ENCODE measurements around the gene APOF.
A peak's percentile ranks its signal among the peaks of the same experiment; 100 is the strongest.
"Not testable (repeated sequence)": the region's sequence is repeated elsewhere in the genome, so short reads cannot be mapped to it uniquely, and the experiment has no call there.

Gene APOF

DNA sequence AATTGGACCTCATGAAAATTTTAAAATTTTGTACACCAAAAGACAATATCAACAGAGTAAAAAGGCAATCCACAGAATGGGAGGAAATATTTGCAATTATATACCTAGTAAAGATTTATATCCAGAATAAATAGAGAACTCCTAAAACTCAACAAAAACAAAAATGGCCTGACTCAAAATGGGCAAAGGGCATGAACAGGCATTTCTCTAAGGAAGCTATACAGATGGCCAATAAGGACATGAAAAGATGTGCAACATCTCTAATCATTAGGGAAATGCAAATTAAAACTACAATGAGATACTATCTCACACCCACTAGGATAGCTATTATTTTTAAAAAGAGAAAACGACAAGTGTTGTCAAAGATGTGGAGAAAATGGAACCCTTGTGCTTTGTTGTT lies 10.9 kb upstream of the APOF start:
- DNase-seq (ENCODE audit: low read depth), result no peak

DNA sequence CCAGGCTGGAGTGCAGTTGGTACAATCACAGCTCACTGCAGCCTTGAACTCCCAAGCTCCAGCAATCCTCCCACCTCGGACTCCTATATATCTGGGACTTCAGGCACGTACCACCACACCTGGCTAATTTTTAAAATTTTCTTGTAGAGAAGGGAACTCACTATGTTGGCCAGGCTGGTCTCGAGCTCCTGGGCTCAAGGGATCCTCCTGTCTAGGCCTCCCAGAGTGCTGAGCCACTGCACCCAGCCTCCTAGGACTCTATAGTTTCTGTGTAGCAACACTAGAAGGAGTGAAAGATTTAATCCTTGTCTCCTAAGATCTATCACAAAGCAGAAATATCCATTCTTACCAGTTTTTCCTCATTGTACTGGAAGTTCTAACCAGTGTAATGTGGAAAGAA lies 4.3 kb upstream of the APOF start:
- no peak for DNase-seq (ENCODE audit: low read depth)

DNA sequence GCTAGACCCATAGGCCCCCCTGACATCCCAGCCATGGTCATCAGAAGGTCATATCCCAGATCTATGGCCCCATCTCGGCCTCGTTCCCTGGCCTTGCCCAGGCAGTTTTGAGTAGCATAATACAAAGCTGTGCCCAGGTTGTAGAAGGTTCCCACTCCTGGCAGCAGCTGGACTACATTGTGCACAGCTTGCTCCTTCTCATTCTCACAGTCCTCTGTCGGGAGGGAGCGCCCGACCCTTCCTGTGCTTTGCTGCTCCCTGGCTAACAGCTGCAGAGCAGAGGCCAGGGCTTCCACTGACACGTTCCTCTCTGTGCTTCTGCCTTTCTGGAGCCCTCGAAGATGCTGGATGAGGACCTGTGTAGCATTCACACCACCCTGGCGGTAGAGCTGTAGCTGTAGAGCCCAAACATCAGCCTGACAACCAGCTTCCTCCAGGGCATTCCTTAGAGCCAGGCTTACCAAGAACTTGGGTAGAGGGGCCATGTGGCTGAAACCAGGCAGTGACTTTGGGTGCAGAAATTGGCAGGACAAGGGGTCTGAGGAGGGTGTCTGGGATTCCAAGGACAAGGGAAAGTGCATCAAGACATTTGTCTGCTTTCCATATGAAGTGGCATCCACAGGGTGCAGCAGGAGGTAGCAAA lies 1.0 kb downstream of the APOF start:
- no peak for DNase-seq (ENCODE audit: low read depth)

DNA sequence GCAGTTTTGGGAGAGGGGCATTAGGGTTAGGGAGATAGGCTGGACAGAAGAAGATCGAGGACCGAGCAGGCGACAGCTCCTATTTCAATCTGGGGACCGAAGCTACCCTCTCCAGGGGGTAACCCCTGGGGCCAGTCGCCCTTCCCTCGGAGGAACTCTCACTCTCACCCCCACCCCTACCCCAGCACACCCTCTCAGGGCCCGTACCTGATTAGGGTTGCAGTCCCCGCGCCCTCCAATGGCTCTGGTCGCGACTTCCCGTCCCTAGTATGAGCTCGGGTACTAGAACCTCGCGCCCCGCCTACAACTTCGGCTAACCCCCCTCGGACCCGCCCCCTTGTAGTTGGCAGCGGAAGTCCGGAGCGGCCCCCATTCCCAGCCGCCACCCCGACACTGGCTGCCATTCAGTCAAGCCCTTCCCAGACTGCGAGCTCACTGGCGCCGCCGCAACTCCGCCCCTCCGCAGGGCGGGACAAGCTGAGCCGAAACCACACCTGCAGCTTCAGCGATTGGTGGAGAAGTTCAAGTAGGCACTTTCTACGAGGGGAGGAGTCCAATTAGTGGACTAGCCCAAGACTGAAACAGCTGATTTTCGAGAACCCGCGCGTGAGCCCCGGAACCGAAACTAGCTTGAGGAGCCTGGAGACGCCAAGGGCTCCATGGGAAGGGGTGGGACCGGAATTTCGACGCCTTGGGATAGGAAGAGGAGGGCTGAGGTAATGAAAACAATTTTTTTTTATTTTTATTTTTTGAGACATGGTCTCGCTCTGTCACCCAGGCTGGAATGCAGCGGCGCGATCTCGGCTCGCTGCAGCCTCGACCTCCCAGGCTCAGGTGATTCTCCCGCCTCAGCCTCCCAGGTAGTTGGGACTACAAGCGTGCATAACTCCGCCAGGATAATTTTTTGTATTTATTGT lies 2.5 kb downstream of the APOF start, which contains the start of gene STAT2:
Gene STAT2, minus strand, starts transcription at position 257 of the 917 bp plus-strand sequence. CDS start 3,536 bp downstream, outside the sequence.
- DNase-seq (ENCODE audit: low read depth), result peak; percentile 99

DNA sequence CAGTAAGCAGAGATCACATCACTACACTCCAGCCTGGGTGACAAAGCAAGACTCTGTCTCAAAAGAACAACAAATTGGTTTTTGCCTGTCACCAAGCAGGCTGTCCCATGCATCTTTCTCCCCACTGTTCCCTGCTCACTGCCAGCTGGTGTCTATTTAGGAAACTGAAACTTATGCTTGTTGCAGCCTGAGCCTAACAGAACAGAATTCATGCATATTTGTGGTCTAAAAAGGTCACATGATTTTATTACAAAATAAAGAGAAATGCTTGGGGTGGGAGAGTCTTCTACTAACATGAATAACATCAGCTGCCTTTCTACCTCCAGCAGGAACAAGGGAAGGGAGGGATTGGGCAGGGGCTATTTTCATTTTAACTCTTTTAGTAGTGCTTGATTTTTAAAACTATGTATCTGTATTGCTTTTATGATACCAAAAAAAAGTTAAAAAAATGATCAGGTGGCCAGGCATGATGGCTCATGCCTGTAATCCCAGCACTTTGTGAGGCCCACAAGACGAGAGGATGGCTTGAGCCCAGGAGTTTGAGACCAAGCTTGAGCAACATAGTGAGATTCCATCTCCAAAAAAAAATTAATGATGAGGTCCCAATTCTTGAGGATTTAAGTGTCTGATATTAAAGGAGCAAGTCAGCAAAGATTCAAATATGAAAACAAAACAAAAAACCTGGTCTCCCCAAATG lies 3.7 kb downstream of the APOF start:
- no peak for DNase-seq (ENCODE audit: low read depth)

DNA sequence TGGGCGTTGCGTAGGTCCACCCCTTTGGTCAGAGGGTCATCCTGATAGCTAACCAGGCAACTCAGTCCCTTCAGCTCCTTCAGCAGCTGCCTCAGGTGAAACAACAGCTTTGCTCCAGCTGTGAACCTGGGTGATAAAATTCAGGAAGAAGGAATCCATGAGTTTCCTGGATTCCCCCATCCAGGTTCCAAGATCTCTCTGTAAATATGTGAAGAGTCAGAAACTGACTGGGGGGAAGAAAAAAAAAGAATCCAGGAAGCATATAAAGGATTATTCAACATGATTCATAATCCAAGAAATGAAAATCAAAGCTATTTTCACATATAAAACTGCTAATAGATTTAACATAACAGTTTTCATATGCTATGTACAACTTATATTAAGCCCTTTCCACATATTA lies 11.3 kb downstream of the APOF start:
- no peak for DNase-seq (ENCODE audit: low read depth)

DNA sequence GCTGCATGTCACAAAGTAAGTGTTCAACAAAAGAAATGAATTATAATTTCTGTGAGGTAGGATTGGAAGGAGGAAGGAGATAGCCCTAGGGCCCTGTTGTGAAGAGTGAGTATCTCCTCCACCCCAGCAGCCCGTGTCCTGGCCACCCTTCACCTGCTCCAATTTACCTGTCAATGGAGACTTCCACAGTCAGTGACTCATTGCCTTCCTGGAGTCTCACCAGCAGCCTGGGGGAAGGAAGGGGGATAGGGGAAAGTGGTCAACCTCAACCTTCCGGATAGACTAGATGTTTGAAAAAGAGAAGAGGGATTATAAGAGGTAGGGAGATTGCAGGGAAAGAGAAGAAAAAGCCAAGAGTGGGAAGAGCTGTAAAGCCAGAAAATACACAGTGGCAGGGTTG lies 12.0 kb downstream of the APOF start:
- DNase-seq (ENCODE audit: low read depth), result no peak

DNA sequence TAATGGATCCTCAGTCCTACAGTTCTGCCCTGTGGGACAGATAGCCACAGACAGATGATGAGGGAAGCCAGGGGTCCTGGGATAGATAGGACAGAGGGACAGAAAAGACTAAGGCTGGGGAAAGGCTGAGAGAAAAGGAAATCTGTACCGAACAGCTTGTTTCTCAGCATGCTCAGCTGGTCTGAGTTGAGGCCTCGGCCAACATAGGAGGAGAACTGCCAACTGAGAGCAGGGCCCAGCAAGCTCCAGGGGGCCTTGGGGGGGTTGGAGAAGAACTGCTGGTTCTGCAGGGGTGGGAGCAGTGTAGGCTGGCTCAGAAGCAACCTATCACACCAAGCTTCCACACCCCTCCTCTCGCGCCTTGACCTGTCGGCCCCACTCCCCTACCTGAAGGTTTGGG lies 13.9 kb downstream of the APOF start:
- DNase-seq (ENCODE audit: low read depth), result no peak

DNA sequence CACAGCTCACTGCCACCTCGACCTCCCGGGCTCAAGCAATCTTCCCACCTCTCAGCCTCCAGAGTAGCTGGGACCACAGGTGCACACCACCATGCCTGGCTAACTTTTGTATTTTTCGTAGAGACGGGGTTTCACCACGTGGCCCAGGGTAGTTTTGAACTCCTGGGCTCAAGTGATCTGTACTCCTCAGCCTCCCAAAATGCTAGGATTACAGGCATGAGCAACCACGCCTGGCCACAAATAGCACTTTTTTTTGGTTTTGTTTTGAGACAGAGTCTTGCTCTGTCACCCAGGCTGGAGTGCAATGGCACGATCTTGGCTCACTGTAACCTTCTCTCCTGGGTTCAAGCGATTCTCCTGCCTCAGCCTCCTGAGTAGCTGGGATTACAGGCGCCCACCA lies 15.4 kb downstream of the APOF start:
- not testable (repeated sequence) for DNase-seq (ENCODE audit: low read depth)

DNA sequence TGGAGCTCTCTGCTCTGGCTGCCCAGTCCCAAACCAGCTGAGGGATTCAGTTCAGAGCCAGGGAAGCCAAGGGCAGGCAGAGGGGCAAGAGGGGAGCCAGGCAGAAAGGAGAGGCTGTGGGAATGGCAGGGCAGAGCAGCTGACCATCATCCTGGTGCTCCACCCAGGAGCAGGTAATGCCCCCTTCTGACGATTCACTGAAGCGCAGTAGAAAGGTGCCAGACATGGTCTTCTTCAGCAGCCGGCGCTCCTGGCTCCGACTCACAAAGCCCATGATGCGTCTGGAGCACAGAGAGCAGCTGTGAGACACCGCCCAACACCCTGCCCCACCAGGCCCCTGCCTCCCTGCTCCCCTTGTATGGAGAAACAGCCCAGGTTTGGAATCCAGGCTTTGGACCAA lies 16.0 kb downstream of the APOF start:
- DNase-seq (ENCODE audit: low read depth), result no peak

DNA sequence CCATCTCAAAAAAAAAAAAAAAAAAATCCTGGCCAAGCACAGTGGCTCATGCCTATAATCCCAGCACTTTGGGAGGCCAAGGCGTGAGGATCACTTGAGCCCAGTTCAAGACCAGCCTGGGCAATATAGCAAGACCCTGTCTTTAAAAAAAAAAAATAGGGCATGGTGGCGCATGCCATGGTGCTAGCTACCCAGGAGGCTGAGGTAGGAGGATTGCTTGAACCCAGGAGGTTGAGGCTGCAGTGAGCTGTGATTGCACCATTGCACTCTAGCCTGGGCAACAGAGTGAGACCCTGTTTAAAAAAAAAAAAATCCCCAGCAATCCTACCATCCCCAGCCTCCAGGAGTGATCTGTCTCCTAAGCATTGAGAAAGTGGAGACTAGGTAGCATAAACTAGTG lies 20.4 kb downstream of the APOF start:
- DNase-seq (ENCODE audit: low read depth), result not testable (repeated sequence)

DNA sequence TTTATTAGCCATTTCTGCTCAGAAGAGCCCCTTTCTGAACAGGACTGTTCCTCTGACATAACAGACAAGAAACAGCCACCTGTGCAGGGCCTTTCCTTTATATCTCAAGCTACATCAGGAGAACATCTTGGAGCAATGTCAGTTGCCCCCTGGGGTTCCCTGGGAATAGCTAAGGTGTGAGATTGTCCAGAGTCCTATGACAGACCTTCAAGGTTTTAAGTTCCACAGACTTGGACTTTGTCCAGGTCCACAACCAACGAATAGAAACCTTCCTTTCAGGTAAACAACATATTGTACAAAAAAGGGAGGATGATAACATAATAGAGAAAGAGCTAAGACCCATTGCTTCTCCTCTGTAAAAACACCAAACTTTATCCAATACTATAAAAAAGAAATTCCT lies 21.0 kb downstream of the APOF start:
- no peak for DNase-seq (ENCODE audit: low read depth)

DNA sequence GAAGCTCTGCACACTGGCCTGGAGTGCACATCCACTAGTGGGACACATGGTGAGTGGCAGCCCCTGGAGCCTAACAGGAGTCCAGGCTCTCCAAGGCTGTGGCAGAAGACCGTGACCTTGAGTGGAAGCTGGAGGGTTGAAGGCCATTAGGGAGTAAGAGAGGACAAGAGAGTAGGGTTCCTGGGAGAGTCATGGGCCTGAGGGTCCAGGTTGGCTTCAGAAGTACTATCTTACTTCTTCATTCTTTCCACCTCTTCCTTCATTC lies 23.6 kb downstream of the APOF start:
- DNase-seq (ENCODE audit: low read depth), result no peak

DNA sequence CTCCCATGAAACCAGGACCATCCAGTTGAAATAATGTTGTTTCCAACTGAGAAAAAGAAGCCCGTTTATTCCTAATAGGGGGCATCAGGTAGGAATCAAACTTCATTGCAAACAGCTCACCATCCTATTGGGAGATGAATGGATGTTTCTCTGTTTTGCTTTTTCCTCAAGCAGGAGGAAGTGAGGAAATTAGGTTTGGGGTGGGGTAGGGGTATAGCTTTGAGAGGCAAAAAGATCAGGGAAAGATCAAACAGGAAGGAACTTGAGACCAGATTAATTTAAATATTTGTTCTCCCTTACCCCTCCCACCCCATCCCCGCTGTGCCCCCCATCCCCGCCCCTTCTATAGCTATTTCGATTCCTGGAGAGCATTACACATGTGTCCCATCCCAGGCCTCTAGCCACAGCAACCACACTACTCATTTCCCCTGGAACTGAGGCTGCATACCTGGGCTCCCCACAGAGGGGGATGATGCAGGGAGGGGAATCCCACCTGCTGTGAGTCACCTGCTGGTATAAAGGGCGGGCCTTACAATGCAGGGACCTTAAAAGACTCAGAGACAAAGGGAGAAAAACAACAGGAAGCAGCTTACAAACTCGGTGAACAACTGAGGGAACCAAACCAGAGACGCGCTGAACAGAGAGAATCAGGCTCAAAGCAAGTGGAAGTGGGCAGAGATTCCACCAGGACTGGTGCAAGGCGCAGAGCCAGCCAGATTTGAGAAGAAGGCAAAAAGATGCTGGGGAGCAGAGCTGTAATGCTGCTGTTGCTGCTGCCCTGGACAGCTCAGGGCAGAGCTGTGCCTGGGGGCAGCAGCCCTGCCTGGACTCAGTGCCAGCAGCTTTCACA lies 24.1 kb downstream of the APOF start, which contains the start of gene IL23A:
Gene IL23A, plus strand, starts transcription at position 577 of the 850 bp plus-strand sequence. Its CDS starts 161 bp downstream, at position 738.
- peak; percentile 85 for DNase-seq (ENCODE audit: low read depth)

DNA sequence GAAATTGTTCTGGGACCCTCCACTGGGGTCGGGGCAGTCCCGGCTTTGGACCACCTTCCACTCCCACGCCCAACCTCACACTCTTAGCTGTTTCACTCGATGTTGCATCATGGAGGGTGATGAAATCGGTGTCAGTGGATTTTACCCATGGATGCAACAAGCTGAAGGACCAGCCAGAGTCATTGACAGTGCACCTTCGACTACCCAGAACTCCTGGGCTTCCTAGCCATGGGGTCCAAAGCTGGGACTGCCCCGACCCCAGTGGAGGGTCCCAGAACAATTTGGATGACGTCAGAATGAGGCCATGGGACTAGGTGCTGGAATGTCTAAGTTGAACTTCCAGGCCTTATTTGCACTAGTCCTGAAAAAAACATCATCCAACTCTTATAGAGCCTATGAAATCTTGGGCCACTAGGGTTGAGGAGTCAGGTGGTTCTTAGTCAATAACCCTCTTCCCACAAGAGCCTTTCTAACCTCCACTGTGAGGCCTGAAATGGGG lies 24.9 kb downstream of the APOF start:
- DNase-seq (ENCODE audit: low read depth), result no peak

DNA sequence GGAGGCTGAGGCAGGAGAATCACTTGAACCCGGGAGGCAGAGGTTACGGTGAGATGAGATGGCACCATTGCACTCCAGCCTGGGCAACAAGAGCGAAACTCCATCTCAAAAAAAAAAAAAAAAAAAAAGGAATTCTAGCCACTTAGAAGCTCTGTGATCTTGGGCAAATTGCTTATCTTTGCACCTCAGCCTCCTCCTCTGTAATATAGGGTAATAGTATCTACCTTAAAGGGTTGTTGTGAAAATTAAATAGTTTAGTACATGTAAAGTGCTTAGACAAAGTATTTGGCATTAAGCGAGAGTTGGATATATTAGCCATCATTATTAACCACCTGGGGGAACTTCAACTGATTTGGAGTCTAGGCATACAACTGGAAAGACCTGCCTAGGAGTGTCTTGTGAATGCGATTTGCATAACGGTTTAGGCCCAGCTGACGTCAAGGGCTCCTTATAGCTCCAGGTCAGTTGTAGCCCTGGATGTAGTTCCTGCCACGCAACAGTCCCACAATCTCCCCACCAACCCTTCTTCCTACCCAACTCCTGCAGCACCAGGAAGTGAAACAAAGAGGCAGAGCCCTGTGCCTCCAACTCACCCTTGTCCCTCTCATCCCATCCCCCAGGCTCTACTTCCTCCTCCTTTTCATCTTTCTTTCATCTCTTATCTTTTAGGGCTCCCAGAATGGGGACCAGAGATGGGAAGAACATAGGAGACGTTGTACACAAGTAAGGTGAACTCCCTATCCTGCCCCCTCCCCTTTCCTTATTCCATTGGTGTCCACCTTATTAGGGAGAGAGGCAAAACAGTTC lies 26.1 kb downstream of the APOF start:
- no peak for DNase-seq (ENCODE audit: low read depth)

DNA sequence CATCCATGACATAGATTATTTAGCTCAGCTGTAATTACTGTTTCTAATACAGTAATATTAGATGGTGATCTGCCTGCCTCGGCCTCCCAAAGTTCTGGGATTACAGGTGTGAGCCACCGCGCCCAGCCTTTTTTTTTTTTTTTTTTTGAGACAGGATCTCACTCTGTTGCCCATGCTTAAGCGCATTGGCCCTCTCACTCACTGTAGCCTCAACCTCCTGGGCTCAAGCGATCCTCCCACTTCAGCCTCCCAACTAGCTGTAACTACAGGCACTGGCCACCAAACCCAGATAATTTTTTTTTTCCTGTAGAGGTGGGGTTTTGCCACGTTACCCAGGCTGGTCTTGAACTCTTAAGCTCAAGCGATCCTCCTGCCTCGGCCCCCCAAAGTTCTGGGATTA lies 27.1 kb downstream of the APOF start:
- DNase-seq (ENCODE audit: low read depth), result not testable (repeated sequence)

DNA sequence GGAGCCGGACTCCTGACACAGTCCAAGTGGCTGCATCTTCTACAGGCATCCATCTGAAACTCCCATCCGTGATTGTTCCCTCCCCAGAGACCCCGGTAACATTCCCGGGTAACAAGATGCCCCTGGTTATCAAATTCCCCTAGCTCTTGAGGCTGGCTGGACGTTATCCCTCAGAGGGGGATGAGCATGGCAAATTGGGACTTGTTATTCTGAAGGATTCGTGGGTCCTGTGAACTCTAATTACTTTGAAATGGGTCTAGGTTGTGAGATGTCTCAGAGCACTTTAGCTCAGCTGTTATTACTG lies 28.2 kb downstream of the APOF start:
- DNase-seq (ENCODE audit: low read depth), result no peak

DNA sequence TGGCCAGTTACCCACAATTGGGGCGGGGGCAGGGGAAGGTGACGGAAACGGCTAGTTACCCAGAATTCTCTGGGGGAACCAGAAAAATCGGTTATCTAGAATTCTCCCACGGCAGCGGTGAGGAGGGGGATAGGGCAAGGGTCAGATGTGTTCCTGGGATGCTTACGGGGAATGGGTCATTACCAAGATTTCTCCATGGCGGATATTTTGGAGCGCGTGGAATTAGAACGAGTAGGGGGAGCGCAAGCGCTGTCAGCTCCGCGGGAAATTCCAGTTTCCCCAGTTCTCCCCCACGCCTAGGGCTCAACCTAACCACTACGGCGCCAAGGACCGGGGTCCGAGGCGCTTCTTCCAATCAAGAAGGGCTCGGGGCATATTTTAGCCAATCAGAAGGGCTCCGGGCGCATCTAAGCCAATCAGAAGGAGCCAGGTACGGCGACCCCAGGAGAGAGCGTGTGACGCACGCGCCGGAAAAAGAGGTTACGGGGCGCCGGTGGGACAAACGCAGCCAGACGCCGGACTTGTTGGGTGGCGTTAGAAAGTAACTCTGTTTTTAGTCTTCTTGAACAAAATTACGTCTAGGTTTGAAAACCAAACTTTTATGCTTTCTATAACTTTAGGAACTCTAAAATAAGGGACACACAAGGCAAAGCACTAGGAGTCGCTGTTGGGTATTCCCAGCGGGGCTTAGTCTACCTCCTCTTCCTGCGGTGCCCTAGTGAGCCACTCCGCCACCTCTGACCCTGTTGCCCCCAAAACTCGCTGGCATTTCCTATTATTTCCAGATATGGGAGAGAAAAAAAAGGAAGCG lies 28.8 kb downstream of the APOF start, which contains the start of gene PAN2:
Gene PAN2, minus strand, starts transcription at position 322 of the 811 bp plus-strand sequence. CDS start 906 bp downstream, outside the sequence.
- DNase-seq (ENCODE audit: low read depth), result peak; percentile 90

DNA sequence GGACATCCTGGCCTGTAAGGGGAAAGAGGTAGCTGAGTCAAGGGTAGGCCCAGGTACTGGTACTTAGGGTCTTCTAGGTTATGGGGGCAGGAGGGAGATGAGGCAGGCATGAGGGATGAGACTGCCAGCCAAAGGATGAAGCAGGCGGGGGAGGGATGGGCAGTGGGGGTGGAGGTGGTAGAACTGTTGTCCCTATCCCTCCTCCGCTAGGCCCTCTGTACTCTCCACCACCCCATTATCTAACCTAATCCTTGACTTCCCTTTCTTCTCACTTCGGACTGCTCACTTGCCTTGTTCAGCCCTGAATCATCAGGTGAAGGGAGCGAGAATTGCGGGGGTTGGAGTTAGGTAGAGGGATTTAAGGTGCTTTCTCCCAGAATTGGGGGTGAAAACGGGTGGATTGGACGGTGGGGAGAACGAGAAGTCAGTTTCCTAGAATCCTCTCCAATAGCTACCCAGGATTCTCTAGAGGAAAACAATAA lies 29.4 kb downstream of the APOF start:
- DNase-seq (ENCODE audit: low read depth), result no peak

Measured in activated T-cell treated with anti-CD3 and anti-CD28 coated beads for 24 hours (primary cell).